Measurements from ENCODE around the gene TIMM44. TPM values are rescaled to one million over a fixed set of nuclear protein-coding genes. Genes with fewer than 3 reads are reported as not detected.

Gene TIMM44
- total RNA-seq: 48.3 and 50.6 TPM in 2 replicates

DNA sequence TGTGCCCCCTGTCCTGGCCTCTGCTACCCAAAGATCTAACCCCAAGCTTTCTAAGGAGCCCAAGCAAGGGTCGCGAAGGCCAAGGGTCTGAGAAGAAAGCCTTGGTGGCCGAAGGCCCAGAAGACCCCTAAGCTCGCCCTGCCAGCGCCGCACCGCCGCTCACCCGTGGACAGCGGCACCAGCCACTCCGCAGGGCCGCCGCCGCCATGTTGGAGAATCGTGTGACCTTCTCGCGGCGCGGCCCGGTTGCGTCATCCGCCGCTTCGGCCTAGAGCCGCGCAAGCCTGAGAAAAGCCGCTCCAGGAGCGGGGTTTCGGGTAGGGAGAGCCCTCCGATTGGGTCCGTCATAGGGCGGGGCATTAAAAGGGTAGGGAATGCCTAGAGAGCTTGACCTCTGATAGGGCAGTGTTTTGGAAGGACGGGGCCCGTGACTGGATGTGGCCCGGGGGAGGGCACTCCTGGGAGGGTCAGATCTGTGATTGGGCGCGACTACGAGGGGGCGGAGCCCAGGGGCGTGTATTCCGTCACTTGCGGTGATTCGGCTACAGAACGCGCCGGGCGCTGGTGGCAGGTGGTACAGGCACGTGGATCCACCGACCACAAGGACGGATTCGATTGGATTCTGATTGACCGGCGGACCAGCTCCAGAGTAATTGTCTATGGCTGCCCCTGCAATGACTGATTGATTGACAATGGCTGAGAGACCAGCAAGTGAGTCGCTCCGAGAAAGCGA is at the start of gene TIMM44:
Gene TIMM44 (minus strand): TSS at position 223 of the 733 bp plus-strand sequence. CDS start 15 bp downstream, at position 208.

GRCh38 chr19:7926021-7926726 is 17.3 kb downstream of the TIMM44 start, which contains the start of gene CTXN1:
TSS of gene CTXN1 (minus strand) at chr19:7926135. CDS start at chr19:7925538, 597 bp downstream.

GRCh38 chr19:7919610-7920518 is 23.6 kb downstream of the TIMM44 start, which contains the start of gene SNAPC2:
TSS of gene SNAPC2 (plus strand) at chr19:7920338. CDS start at chr19:7920367, 29 bp downstream.

DNA sequence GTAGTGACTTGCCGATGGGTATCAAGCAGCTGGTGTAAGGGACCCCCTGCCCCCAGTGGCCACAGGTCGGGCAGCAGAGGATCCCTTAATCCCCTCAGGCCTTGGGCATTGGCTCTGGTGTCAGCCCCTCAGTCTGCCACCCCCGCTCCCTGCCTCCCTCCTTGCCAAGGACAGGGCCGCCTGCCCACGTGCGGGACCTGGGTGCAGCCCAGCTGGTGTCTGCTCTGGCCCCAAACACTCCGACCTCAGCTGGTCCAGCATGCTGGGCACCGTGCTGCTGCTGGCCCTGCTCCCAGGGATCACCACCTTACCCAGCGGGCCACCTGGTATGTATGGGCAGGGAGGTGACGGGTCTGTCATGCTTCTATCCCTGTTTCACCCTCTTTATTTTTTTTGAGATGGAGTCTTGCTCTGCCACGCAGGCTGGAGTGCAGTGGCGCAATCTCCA is 28.8 kb downstream of the TIMM44 start, which contains the start of gene TGFBR3L:
Gene TGFBR3L (plus strand): TSS at position 233 of the 448 bp plus-strand sequence.

GRCh38 chr19:7903244-7904073 is 40.0 kb downstream of the TIMM44 start, which contains the start of gene MAP2K7:
TSS of gene MAP2K7 (plus strand) at chr19:7903877. CDS start at chr19:7903945, 68 bp downstream.

DNA sequence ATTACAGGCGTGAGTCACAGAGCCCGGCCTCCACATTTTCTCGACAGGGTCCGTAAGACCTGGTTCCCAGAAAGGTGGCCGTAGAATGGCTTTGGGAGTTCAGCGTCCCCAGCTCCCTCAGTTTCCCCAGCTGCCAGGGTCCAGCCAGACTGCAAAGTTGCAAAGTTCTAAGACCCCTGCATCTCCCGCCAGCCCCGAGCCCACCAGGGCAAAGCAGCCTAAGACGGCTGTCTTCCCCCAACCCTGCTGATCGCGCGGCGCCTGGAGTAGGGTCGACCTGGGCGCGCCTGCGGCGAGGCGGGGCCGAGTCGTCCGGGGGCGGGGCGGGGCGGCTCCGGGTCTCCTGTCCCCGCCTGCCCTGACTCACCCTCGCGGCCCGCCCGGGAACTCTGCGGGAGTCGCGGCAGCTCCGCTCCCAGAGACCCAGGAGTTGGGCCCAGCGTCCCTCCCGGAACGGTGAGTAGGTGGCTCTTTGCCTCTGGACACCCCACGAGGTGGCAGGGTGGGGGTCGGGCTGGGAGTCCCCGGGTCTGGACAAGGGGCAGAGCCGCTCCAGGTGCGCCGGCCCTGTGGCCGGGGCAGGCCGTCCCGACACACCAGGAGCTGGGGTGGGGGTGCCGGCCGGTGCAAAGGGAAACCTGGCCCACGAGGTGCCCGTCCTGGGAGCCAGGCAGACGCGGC is 55.2 kb downstream of the TIMM44 start, which contains the start of gene LRRC8E:
Gene LRRC8E (plus strand): TSS at position 366 of the 681 bp plus-strand sequence. CDS start 7,094 bp downstream, outside the sequence.

Other genes starting within 250 kb of the TIMM44 start
- gene FCER2, start 241.5 kb downstream of the TIMM44 start, total RNA-seq: not detected in 2 replicates
- gene CLEC4G, start 211.6 kb downstream of the TIMM44 start, total RNA-seq: not detected in 2 replicates
- not detected in 2 replicates for gene CD209, start 196.1 kb downstream of the TIMM44 start, total RNA-seq
- not detected in 2 replicates for gene CLEC4M, start 180.4 kb downstream of the TIMM44 start, total RNA-seq
- gene EVI5L, start 113.4 kb downstream of the TIMM44 start, total RNA-seq: 13.8 and 15.0 TPM in 2 replicates
- not detected in 2 replicates for gene PRR36, start 69.3 kb downstream of the TIMM44 start, total RNA-seq
- 3.5 and 5.7 TPM in 2 replicates for gene LRRC8E, start 55.2 kb downstream of the TIMM44 start, total RNA-seq
- 10.0 and 17.1 TPM in 2 replicates for gene MAP2K7, start 39.8 kb downstream of the TIMM44 start, total RNA-seq
- gene TGFBR3L, start 28.8 kb downstream of the TIMM44 start, total RNA-seq: 6.3 and 8.9 TPM in 2 replicates
- 46.0 and 47.4 TPM in 2 replicates for gene SNAPC2, start 23.3 kb downstream of the TIMM44 start, total RNA-seq
- 4.3 and 7.1 TPM in 2 replicates for gene CTXN1, start 17.5 kb downstream of the TIMM44 start, total RNA-seq
- 51.3 and 54.5 TPM in 2 replicates for gene ELAVL1, start 62.0 kb upstream of the TIMM44 start, total RNA-seq
- not detected in 2 replicates for gene CCL25, start 109.1 kb upstream of the TIMM44 start, total RNA-seq
- not detected in 2 replicates for gene FBN3, start 205.9 kb upstream of the TIMM44 start, total RNA-seq

All from epithelial cell of alveolus of lung (primary cell).